IMR-90 (cell line): Measurements from ENCODE around the gene FAM83E. TPM values are rescaled to one million over a fixed set of nuclear protein-coding genes. Genes with fewer than 3 reads are reported as not detected.
"Not testable (repeated sequence)": the region's sequence is repeated elsewhere in the genome, so short reads cannot be mapped to it uniquely, and the experiment has no call there.

Experiments
- ATAC-seq: fragments of 200-7000 bp; cut with Tn5 transposase; 2 replicates; pipeline ENCODE4 v1.9.1; 2020; ENCODE audit warnings: low read depth, mild to moderate bottlenecking, moderate library complexity
- BruUV-seq: library from RNA; stranded (reverse); fragments of 400-500 nt; replicated peaks from 2 replicates; lab custom pipeline; 2021; lab: Mats Ljungman, UMichigan
- CTCF ChIA-PET: fragments of 300-600 bp; formaldehyde crosslinking; extraction: SDS; loops from one replicate; lab custom pipeline; 2021; ENCODE audit warnings: antibody characterized with exemption; lab: Yijun Ruan, JAX
- POLR2A ChIA-PET: fragments of 300-600 bp; sonication (Branson Sonifier 250); formaldehyde crosslinking; loops from one replicate; lab custom pipeline; 2022; ENCODE audit warnings: antibody characterized with exemption; ENCODE audit not compliant: unreplicated experiment; lab: Charles Lee
- DNase-seq: peaks from one replicate; pipeline ENCODE4 v3.0.0; 2013
- H2AFZ ChIP-seq: replicated peaks from 2 replicates; pipeline ENCODE3; 2013; ENCODE audit warnings: low read length, mild to moderate bottlenecking; ENCODE audit not compliant: poor library complexity
- H2AK5ac ChIP-seq: 2 replicates; pipeline ENCODE4 v1.6.1; 2013; ENCODE audit warnings: low read depth, low read length, inconsistent platforms
- H2AK9ac ChIP-seq: replicated peaks from 2 replicates; pipeline ENCODE3; 2013; ENCODE audit warnings: mild to moderate bottlenecking, low read depth, low read length, moderate library complexity; ENCODE audit not compliant: poor library complexity
- H2BK120ac ChIP-seq: 2 replicates; pipeline ENCODE4 v1.6.1; 2013; ENCODE audit warnings: low read depth, low read length, inconsistent platforms
- H2BK15ac ChIP-seq: 3 replicates; pipeline ENCODE4 v1.6.1; 2013; ENCODE audit warnings: low read depth, low read length, inconsistent platforms
- H2BK20ac ChIP-seq: 2 replicates; pipeline ENCODE4 v1.6.1; 2013; ENCODE audit warnings: low read depth, mild to moderate bottlenecking, inconsistent platforms, low read length, moderate library complexity
- H2BK5ac ChIP-seq: 2 replicates; pipeline ENCODE4 v1.6.1; 2013; ENCODE audit warnings: mild to moderate bottlenecking, low read depth, low read length, inconsistent platforms; ENCODE audit not compliant: poor library complexity, severe bottlenecking
- H3K14ac ChIP-seq: replicated peaks from 2 replicates; pipeline ENCODE4 v1.6.1; 2013; ENCODE audit warnings: low read depth, low read length, inconsistent platforms
- H3K18ac ChIP-seq: 2 replicates; pipeline ENCODE4 v1.6.1; 2013; ENCODE audit warnings: low read depth, low read length, control low read depth
- H3K23ac ChIP-seq: 2 replicates; pipeline ENCODE4 v1.6.1; 2013; ENCODE audit warnings: low read depth, low read length, inconsistent platforms
- H3K27ac ChIP-seq: 2 replicates; pipeline ENCODE4 v1.5.1; 2013; ENCODE audit warnings: mild to moderate bottlenecking, control low read depth, low read length; ENCODE audit not compliant: insufficient read depth
- H3K27me3 ChIP-seq: 2 replicates; pipeline ENCODE4 v1.6.1; 2013; ENCODE audit warnings: low read length; ENCODE audit not compliant: control insufficient read depth, insufficient read depth
- H3K36me3 ChIP-seq: 2 replicates; pipeline ENCODE4 v1.6.1; 2013; ENCODE audit warnings: low read length, mixed read lengths; ENCODE audit not compliant: control insufficient read depth, insufficient read depth
- H3K4ac ChIP-seq: 2 replicates; pipeline ENCODE4 v1.6.1; 2013; ENCODE audit warnings: low read depth, low read length, inconsistent platforms
- H3K4me1 ChIP-seq: 2 replicates; pipeline ENCODE4 v1.6.1; 2013; ENCODE audit warnings: low read length, mixed read lengths; ENCODE audit not compliant: control insufficient read depth, insufficient read depth
- H3K4me2 ChIP-seq: 2 replicates; pipeline ENCODE4 v1.6.1; 2013; ENCODE audit warnings: low read depth, mild to moderate bottlenecking, control low read depth, low read length, moderate library complexity
- H3K4me3 ChIP-seq: 2 replicates; pipeline ENCODE4 v1.5.1; 2013; ENCODE audit warnings: low read depth, mild to moderate bottlenecking, control low read depth, low read length, moderate library complexity; ENCODE audit not compliant: insufficient read depth
- H3K56ac ChIP-seq: 2 replicates; pipeline ENCODE4 v1.6.1; 2013; ENCODE audit warnings: low read length, inconsistent platforms; ENCODE audit not compliant: insufficient read depth; ENCODE audit errors: extremely low read depth
- H3K79me1 ChIP-seq, 2 experiments: 2 replicates each; pipeline ENCODE4 v1.6.1; 2013; ENCODE audit warnings: low read length in 2 of 2, inconsistent platforms in 1 of 2, low read depth in 1 of 2
- H3K9ac ChIP-seq: 2 replicates; pipeline ENCODE4 v1.6.1; 2013; ENCODE audit warnings: low read depth, low read length, control low read depth
- H3K9me1 ChIP-seq: 2 replicates; pipeline ENCODE4 v1.6.1; 2013; ENCODE audit warnings: low read length, inconsistent platforms; ENCODE audit not compliant: insufficient read depth
- H3K9me3 ChIP-seq: 2 replicates; pipeline ENCODE4 v1.6.1; 2013; ENCODE audit warnings: low read length; ENCODE audit not compliant: control insufficient read depth, insufficient read depth
- H4K20me1 ChIP-seq: 2 replicates; pipeline ENCODE4 v1.6.1; 2013; ENCODE audit warnings: low read length, inconsistent platforms; ENCODE audit not compliant: insufficient read depth
- H4K5ac ChIP-seq: 2 replicates; pipeline ENCODE4 v1.6.1; 2013; ENCODE audit warnings: mild to moderate bottlenecking, low read depth, low read length, control low read depth
- H4K8ac ChIP-seq, 2 experiments: 2 replicates each; pipeline ENCODE4 v1.6.1; 2013; ENCODE audit warnings: low read depth in 2 of 2, low read length in 2 of 2, control low read depth in 1 of 2, inconsistent platforms in 1 of 2
- H4K91ac ChIP-seq: 2 replicates; pipeline ENCODE4 v1.6.1; 2013; ENCODE audit warnings: low read depth, low read length, inconsistent platforms; ENCODE audit not compliant: insufficient read depth
- CEBPB ChIP-seq: IDR thresholded peaks from 2 replicates; pipeline ENCODE4 v1.6.1; 2012; ENCODE audit warnings: low read depth, low read length, improper control_type of control experiment
- CTCF ChIP-seq: conservative IDR thresholded peaks from 2 replicates; pipeline ENCODE4 v1.5.1; 2012; ENCODE audit warnings: mild to moderate bottlenecking, low read depth, low read length, improper control_type of control experiment
- RAD21 ChIP-seq: IDR thresholded peaks from 2 replicates; pipeline ENCODE4 v1.6.1; 2012; ENCODE audit warnings: low read length, improper control_type of control experiment
- USF2 ChIP-seq: fragments of 150-350 bp; IDR thresholded peaks from 2 replicates; pipeline ENCODE4 v1.6.1; 2017; ENCODE audit warnings: mild to moderate bottlenecking, antibody characterized with exemption, low read length, low read depth
- WGBS, 2 experiments: methylation state at CpG; one replicate each; pipeline versions ENCODE4 v1.1.5 to v1.1.7; 2013; ENCODE audit warnings: missing lambda C conversion rate in 2 of 2; ENCODE audit not compliant: insufficient read length in 1 of 2; ENCODE audit errors: extremely low coverage in 2 of 2; 5-methylcytosine and 5-hydroxymethylcytosine counted together
- dilution Hi-C: fragments of 300-500 bp; cut with HindIII; formaldehyde crosslinking; loops from one replicate; pipeline ENCODE4 v1.14.3; 2018; ENCODE audit warnings: low sequenced_read_pairs; ENCODE audit not compliant: unreplicated experiment
- in situ Hi-C: fragments of 300-500 bp; cut with MboI; formaldehyde crosslinking; loops from 3 replicates; pipeline ENCODE4 v1.14.3; 2019; ENCODE audit warnings: low sequenced_read_pairs, inconsistent platforms, mixed read lengths
- intact Hi-C: fragments of 100-400 bp; cut with micrococcal nuclease; formaldehyde crosslinking; loops from 2 replicates; pipeline ENCODE4 v1.10.0; 2022
- polyA plus RNA-seq, 3 experiments: library from polyadenylated mRNA; depleted of rRNA; stranded (reverse); fragments of >200 nt; gene quantifications; 2 replicates each; pipeline ENCODE4 v1.2.3, GENCODE V29; 2012; ENCODE audit warnings: low replicate concordance in 1 of 3
- total RNA-seq: library from RNA; depleted of rRNA; stranded (reverse); fragments of >200 nt; gene quantifications from 2 replicates; pipeline ENCODE4 v1.2.3, GENCODE V29; 2012

The FAM83E gene
- total and polyA plus RNA-seq, 2 of the 4 experiments (the other 2 are of a cell fraction): 0.05 to 0.36 TPM

- ChIA-PET POLR2A (no interaction called here), CTCF (interaction anchor here (0.6 kb wide), 1 partner anchor 212 kb away, joined by 9 read pairs; no protein-coding TSS in a partner anchor)
- H3K27ac ChIP-seq: 0 out of 2 replicates have a peak overlapping the region, but pooled peaks have one; percentile 8
- peaks cover 0 to 14% of the 10 kb centered on the region in 2 experiments; a peak in 3 of 4 replicates for H3K79me1 ChIP-seq
- H2AK5ac ChIP-seq: peak overlapping the region; percentile 56; the same call in 1 of the 2 replicates
- peak overlapping the region; percentile 19 for H2BK120ac ChIP-seq
- no peak overlapping the region for H3K18ac ChIP-seq
- peaks cover 4% of the 10 kb centered on the region; the same call in 1 of the 2 replicates for H4K20me1 ChIP-seq
- H3K4me3 ChIP-seq: no peak overlapping the region
- in situ Hi-C loops (no loop called here), intact Hi-C loops (no loop called here), dilution Hi-C loops (no loop called here)
- H3K4ac ChIP-seq: no peak overlapping the region; the same call in 1 of the 2 replicates
- peak overlapping the region; percentile 10; the same call in 1 of the 2 replicates for H3K14ac ChIP-seq
- DNase-seq (peak; percentile 53), ATAC-seq (no peak)
- no peak overlapping the region for H3K23ac ChIP-seq
- H3K56ac ChIP-seq: no peak overlapping the region
- H3K27me3 ChIP-seq: no peaks in the 10 kb centered on the region
- TF ChIP-seq CEBPB (no peak), USF2 (no peak), RAD21 (no peak), CTCF (no peak)
- peak overlapping the region; percentile 37 for H2BK5ac ChIP-seq
- H2BK15ac ChIP-seq: 0 out of 3 replicates have a peak overlapping the region, but pooled peaks have one; percentile 96
- no peak overlapping the region for H2BK20ac ChIP-seq
- no peaks in the 10 kb centered on the region for H3K9me3 ChIP-seq
- no peak overlapping the region for H3K9ac ChIP-seq
- H4K91ac ChIP-seq: no peak overlapping the region
- 0 out of 4 replicates have a peak overlapping the region, but pooled peaks of 1 of the 2 experiments have one; percentile 3 for H4K8ac ChIP-seq
- peaks cover 23% of the 10 kb centered on the region for H3K9me1 ChIP-seq
- no peak overlapping the region for H4K5ac ChIP-seq
- no peak overlapping the region for H3K4me2 ChIP-seq
- H2AFZ ChIP-seq: no peak overlapping the region
- no peak overlapping the region for H2AK9ac ChIP-seq
- H3K4me1 ChIP-seq: peaks cover 39% of the 10 kb centered on the region
- no peaks in the 10 kb centered on the region; the same call in 1 of the 2 replicates for H3K36me3 ChIP-seq
- BruUV-seq: no TSS peak
Measured at GRCh38 chr19:48632692-48633147, 17.8 kb upstream of the FAM83E start.

GRCh38 chr19:48632286-48632685, 17.4 kb upstream of the FAM83E start:
- intact Hi-C loops, H3K56ac ChIP-seq: not testable (repeated sequence)

More at GRCh38 chr19:48632286-48632685, 17.4 kb upstream of the FAM83E start:
- BruUV-seq, H2BK15ac ChIP-seq, POLR2A ChIA-PET, H3K18ac ChIP-seq, H3K23ac ChIP-seq, H3K36me3 ChIP-seq, H3K27ac ChIP-seq, H3K9me3 ChIP-seq, dilution Hi-C loops, H3K4me3 ChIP-seq, H2AFZ ChIP-seq, H4K8ac ChIP-seq, H3K4ac ChIP-seq, H2AK9ac ChIP-seq, in situ Hi-C loops, H2BK20ac ChIP-seq, H3K9ac ChIP-seq, H3K27me3 ChIP-seq, H3K4me2 ChIP-seq, ATAC-seq, H4K91ac ChIP-seq, DNase-seq, H4K5ac ChIP-seq, H4K20me1 ChIP-seq: not testable (repeated sequence)
- peaks cover 39% of the 10 kb centered on the region for H3K4me1 ChIP-seq
- peak overlapping the region; percentile 19 for H2BK120ac ChIP-seq
- 0 out of 2 replicates have a peak overlapping the region, but pooled peaks have one; percentile 10 for H3K14ac ChIP-seq
- H3K9me1 ChIP-seq: peaks cover 23% of the 10 kb centered on the region
- H2BK5ac ChIP-seq: peak overlapping the region; percentile 36
- H3K79me1 ChIP-seq: peaks cover 0 to 14% of the 10 kb centered on the region in 2 experiments; a peak in 3 of 4 replicates
- CTCF ChIA-PET: interaction anchor here (0.6 kb wide), 1 partner anchor 212 kb away, joined by 9 read pairs; no protein-coding TSS in a partner anchor
- WGBS, 2 experiments: 91% methylated on average over 4 of the region's 11 CpGs; no CpG with 5 or more reads in 1 of the 2 experiments
- H2AK5ac ChIP-seq: peak overlapping the region; percentile 56; the same call in 1 of the 2 replicates
